PC-9 (cell line): Measurements from ENCODE around the gene FBXO2. TPM values are rescaled to one million over a fixed set of nuclear protein-coding genes. Genes with fewer than 3 reads are reported as not detected.

ENCODE experiments used
- BruUV-seq: library from RNA; stranded (reverse); fragments of 400-500 nt; replicated peaks from 2 replicates; lab custom pipeline; 2021; lab: Mats Ljungman, UMichigan
- CTCF ChIA-PET: fragments of 300-600 bp; sonication (Branson Sonifier 250); formaldehyde crosslinking; loops from one replicate; lab custom pipeline; 2022; ENCODE audit warnings: antibody characterized with exemption; lab: Charles Lee
- POLR2A ChIA-PET: fragments of 300-600 bp; sonication (Branson Sonifier 250); formaldehyde crosslinking; loops from one replicate; lab custom pipeline; 2022; ENCODE audit warnings: antibody characterized with exemption; ENCODE audit not compliant: unreplicated experiment; lab: Charles Lee
- DNase-seq, 2 experiments: peaks; one replicate each; pipeline versions ENCODE4 v3.0.0 to v3.0.0-alpha.2; 2015 to 2022; ENCODE audit warnings: mixed read lengths in 1 of 2
- H2AFZ ChIP-seq: fragments of 200-600 bp; sonication (generic); 2 replicates; pipeline ENCODE4 v1.8.1; 2017; ENCODE audit warnings: antibody characterized with exemption
- H3F3A ChIP-seq: fragments of 200-600 bp; sonication (generic); 2 replicates; pipeline ENCODE4 v1.8.1; 2017; ENCODE audit warnings: antibody characterized with exemption, mild to moderate bottlenecking, low read depth; ENCODE audit not compliant: insufficient read depth
- H3K27ac ChIP-seq: fragments of 200-600 bp; sonication (generic); 2 replicates; pipeline ENCODE4 v1.6.1; 2016; ENCODE audit warnings: mixed run types
- H3K27me3 ChIP-seq: fragments of 200-600 bp; sonication (generic); 2 replicates; pipeline ENCODE4 v1.6.1; 2016; ENCODE audit warnings: low read depth, mixed run types; ENCODE audit not compliant: insufficient read depth
- H3K36me3 ChIP-seq: fragments of 200-600 bp; sonication (generic); 2 replicates; pipeline ENCODE4 v1.6.1; 2016; ENCODE audit warnings: low read depth, mixed run types
- H3K4me1 ChIP-seq: fragments of 200-600 bp; sonication (generic); replicated peaks from 2 replicates; pipeline ENCODE4 v1.6.1; 2016; ENCODE audit warnings: mixed run types; ENCODE audit not compliant: insufficient read depth
- H3K4me2 ChIP-seq: fragments of 200-600 bp; sonication (generic); 2 replicates; pipeline ENCODE4 v1.6.1; 2017; ENCODE audit warnings: mixed run types
- H3K4me3 ChIP-seq: fragments of 200-600 bp; sonication (generic); 2 replicates; pipeline ENCODE4 v1.6.1; 2016; ENCODE audit warnings: mixed run types
- H3K79me2 ChIP-seq: fragments of 200-600 bp; sonication (generic); 2 replicates; pipeline ENCODE4 v1.6.1; 2017; ENCODE audit warnings: low read depth, mixed run types
- H3K9me2 ChIP-seq: fragments of 200-600 bp; sonication (generic); 2 replicates; pipeline ENCODE4 v1.8.1; 2017; ENCODE audit warnings: mild to moderate bottlenecking; ENCODE audit not compliant: insufficient read depth
- H3K9me3 ChIP-seq: fragments of 200-600 bp; sonication (generic); 2 replicates; pipeline ENCODE4 v1.8.1; 2016; ENCODE audit warnings: low read depth; ENCODE audit not compliant: insufficient read depth
- H4K20me1 ChIP-seq: fragments of 200-600 bp; sonication (generic); 2 replicates; pipeline ENCODE4 v1.8.1; 2017; ENCODE audit not compliant: insufficient read depth
- CTCF ChIP-seq: fragments of 200-600 bp; sonication (generic); conservative IDR thresholded peaks from 2 replicates; pipeline ENCODE4 v1.6.1; 2017; ENCODE audit warnings: mixed run types, antibody characterized with exemption, mild to moderate bottlenecking, moderate library complexity
- EZH2 ChIP-seq: fragments of 200-600 bp; sonication (generic); IDR thresholded peaks from 2 replicates; pipeline ENCODE4 v1.8.0; 2017; ENCODE audit warnings: antibody characterized with exemption, low read depth
- intact Hi-C: fragments of 100-400 bp; cut with micrococcal nuclease; formaldehyde crosslinking; loops from one replicate; pipeline ENCODE4 v1.10.0; 2022; ENCODE audit not compliant: unreplicated experiment
- total RNA-seq: library from RNA; stranded (reverse); gene quantifications from 2 replicates; pipeline ENCODE4 v1.2.3, GENCODE V29; 2021

The FBXO2 gene
- total RNA-seq, 1 experiment from 2014 or later = 40.3 TPM

DNA sequence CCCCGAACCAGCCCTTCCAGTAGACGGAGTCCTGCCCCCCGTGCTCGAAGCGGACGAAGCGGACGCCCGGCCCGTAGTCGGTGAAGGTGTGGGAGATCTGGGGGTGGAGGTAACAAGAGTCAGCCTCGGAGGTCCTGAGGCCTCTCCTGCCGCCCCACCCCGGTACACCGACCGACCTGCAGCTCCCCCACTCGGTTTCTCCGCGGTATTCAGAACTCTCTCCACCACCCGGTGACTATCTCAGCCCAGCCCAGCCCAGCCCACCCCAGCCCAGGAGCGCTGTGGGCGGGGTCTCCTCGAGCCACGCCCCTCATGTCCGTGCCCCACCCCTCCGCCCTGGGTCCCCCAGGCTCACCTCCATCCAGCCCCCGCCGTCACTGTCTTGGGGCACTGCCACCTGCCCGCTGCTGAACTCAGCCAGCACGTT lies 5.5 kb downstream of the FBXO2 start:
- Histone ChIP-seq H3K27me3 (no peaks in the 10 kb centered on the region), H3K4me2 (no peak overlapping the region), H3K36me3 (no peaks in the 10 kb centered on the region), H4K20me1 (no peaks in the 10 kb centered on the region), H3K9me2 (no peaks in the 10 kb centered on the region), H3K4me3 (no peak overlapping the region), H2AFZ (no peak overlapping the region), H3F3A (peaks cover 11% of the 10 kb centered on the region; the same call in 1 of the 2 replicates), H3K9me3 (no peaks in the 10 kb centered on the region), H3K79me2 (no peaks in the 10 kb centered on the region), H3K27ac (no peak overlapping the region), H3K4me1 (no peaks in the 10 kb centered on the region; the same call in 1 of the 2 replicates)
- ChIA-PET CTCF (no interaction called here), POLR2A (no interaction called here)
- no peak for DNase-seq
- TF ChIP-seq EZH2 (no peak), CTCF (no peak)
- BruUV-seq = no TSS peak
- intact Hi-C loops = no loop called here

- Histone ChIP-seq H3F3A (peaks cover 7% of the 10 kb centered on the region; the same call in 1 of the 2 replicates), H3K79me2 (no peaks in the 10 kb centered on the region), H3K27me3 (no peaks in the 10 kb centered on the region), H3K27ac (no peak overlapping the region), H4K20me1 (no peaks in the 10 kb centered on the region), H2AFZ (no peak overlapping the region), H3K9me2 (no peaks in the 10 kb centered on the region), H3K9me3 (no peaks in the 10 kb centered on the region), H3K4me1 (no peaks in the 10 kb centered on the region; the same call in 1 of the 2 replicates), H3K4me2 (no peak overlapping the region), H3K36me3 (no peaks in the 10 kb centered on the region), H3K4me3 (no peak overlapping the region)
- no TSS peak for BruUV-seq
- ChIA-PET POLR2A (no interaction called here), CTCF (interaction anchor here (0.5 to 0.7 kb wide), 2 partner anchors 330 to 553 kb away, joined by 3 to 8 read pairs; no protein-coding TSS in a partner anchor)
- intact Hi-C loops = no loop called here
- DNase-seq = no peak
- TF ChIP-seq CTCF = no peak
- no peak for TF ChIP-seq EZH2
Measured at GRCh38 chr1:11648039-11648438, 6.2 kb downstream of the FBXO2 start.

DNA sequence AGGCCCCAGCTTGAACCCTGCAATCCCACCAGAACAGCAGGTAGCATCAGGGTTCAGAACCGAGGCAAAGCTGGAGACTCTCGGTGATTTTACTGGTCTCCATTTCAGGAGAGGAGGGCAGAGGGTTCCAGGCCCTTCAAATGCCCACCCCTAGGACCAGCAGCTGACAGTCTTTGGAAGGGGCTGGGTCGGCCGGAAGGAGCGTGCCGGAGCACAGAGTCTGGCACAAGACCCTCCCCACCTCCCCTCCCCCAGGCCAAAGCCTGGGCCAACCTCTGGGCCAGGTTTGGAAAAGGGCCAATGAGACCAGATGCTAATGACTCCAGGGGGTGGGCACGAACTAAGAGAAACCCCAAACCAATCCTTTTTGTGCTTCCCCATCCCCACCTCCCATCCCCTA lies 6.9 kb downstream of the FBXO2 start:
- no peaks in the 10 kb centered on the region for H3K36me3 ChIP-seq
- H3K27ac ChIP-seq = no peak overlapping the region
- H3K4me3 ChIP-seq = no peak overlapping the region
- H2AFZ ChIP-seq = no peak overlapping the region
- H3F3A ChIP-seq = no peaks in the 10 kb centered on the region; the same call in 1 of the 2 replicates
- no peak overlapping the region for H3K4me2 ChIP-seq
- no peaks in the 10 kb centered on the region for H3K9me2 ChIP-seq
- H3K27me3 ChIP-seq = no peaks in the 10 kb centered on the region
- H4K20me1 ChIP-seq = no peaks in the 10 kb centered on the region
- ChIA-PET POLR2A (no interaction called here), CTCF (no interaction called here)
- H3K4me1 ChIP-seq = no peaks in the 10 kb centered on the region
- BruUV-seq = no TSS peak
- no peak for TF ChIP-seq EZH2
- TF ChIP-seq CTCF = no peak
- DNase-seq = no peak
- intact Hi-C loops = no loop called here
- no peaks in the 10 kb centered on the region for H3K79me2 ChIP-seq
- H3K9me3 ChIP-seq = no peaks in the 10 kb centered on the region
